Dermis blood vessel endothelial cell (primary cell): ENCODE data around the gene EDEM2. TPM values are rescaled to one million over a fixed set of nuclear protein-coding genes. Genes with fewer than 3 reads are reported as not detected.
A peak's percentile ranks its signal among the peaks of the same experiment; 100 is the strongest.
"Not testable (repeated sequence)": the region's sequence is repeated elsewhere in the genome, so short reads cannot be mapped to it uniquely, and the experiment has no call there.

Experiments used
- DNase-seq: peaks from one replicate; pipeline ENCODE4 v3.0.0; 2010
- total RNA-seq: library from RNA; depleted of rRNA; stranded (reverse); fragments of >200 nt; gene quantifications from 2 replicates; pipeline ENCODE4 v1.2.3, GENCODE V29; 2014

EDEM2 gene, protein sequence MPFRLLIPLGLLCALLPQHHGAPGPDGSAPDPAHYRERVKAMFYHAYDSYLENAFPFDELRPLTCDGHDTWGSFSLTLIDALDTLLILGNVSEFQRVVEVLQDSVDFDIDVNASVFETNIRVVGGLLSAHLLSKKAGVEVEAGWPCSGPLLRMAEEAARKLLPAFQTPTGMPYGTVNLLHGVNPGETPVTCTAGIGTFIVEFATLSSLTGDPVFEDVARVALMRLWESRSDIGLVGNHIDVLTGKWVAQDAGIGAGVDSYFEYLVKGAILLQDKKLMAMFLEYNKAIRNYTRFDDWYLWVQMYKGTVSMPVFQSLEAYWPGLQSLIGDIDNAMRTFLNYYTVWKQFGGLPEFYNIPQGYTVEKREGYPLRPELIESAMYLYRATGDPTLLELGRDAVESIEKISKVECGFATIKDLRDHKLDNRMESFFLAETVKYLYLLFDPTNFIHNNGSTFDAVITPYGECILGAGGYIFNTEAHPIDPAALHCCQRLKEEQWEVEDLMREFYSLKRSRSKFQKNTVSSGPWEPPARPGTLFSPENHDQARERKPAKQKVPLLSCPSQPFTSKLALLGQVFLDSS
- 82.9 and 92.2 TPM in 2 replicates for total RNA-seq

DNA sequence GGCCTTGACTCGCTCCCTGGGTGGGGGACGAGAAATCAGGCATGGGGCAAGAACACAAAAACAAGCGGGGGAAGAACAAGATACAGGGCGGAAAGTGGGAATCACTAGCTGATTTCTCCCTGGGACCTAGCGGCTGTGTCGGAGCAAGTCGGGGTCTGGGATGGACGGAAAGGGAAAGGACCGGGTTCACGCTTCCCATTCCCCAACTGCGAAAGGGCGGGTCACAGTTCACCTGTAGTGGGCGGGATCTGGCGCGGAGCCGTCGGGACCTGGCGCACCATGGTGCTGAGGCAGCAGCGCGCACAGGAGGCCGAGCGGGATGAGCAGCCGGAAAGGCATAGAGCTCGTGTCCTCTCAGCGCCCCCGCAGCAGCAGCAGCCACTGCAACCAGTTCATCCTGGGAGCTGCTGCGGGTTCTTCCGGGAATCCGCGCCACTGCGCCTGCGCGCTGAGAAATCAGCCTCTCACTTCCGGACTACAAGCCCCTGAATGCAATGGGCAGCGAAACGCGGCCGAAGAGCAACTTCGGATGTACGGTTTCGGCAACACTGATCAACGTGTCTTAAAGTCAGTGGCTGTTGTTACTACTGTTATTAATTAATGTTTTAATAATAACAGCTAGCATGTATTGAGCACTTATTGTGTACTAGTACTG lies at the start of gene EDEM2:
Gene EDEM2 (minus strand): TSS at position 417 of the 655 bp plus-strand sequence. CDS start 78 bp downstream, at position 339.
- DNase-seq = peak; percentile 95

DNA sequence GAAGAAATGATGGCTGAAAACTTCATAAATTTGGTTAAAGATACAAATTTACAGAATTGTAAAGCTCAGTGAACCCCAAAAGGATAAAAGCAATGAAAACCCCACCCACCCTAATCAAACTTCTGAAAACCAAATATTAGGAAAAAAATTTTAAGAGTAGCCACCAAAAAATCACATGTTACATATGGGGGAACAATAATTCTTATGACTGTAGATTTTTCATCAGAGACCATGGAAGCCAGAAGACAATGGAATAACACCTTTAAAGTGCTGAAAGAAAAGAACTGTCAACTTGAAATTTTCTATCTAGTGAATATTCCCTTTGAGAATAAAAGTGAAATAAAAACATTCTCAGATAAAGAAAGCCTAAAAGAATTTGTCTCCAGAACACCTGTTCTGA lies 49.2 kb upstream of the EDEM2 start:
- no peak for DNase-seq

DNA sequence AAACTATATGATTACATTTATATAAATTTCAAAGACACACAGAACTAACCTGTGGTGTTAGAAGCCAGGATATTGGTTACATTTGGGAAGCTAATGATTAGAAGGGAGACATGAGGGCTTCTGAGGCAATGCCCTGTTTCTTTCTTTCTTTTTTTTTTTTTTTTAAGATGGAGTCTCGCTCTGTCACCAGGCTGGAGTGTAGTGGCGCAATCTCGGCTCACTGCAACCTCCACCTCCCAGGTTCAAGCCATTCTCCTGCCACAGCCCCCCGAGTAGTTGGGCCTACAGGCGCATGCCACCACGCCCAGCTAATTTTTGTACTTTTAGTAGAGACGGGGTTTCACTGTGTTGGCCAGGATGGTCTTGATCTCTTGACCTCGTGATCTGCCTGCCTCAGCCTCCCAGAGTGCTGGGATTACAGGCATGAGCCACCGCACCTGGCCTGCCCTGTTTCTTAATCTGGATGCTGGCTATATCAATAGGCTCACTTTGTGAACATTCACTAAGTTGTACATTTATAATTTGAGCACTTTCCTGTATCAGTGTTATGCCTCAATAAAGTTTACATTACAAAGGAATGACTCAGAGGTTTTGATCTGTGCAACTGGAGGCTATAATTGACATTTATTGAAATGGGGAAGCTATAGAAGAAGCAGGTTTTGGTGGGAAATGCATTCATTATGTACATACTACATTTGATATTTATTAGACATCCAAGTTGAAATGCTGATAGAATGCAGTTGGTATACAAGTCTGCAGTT lies 46.1 kb upstream of the EDEM2 start:
- DNase-seq = not testable (repeated sequence)

DNA sequence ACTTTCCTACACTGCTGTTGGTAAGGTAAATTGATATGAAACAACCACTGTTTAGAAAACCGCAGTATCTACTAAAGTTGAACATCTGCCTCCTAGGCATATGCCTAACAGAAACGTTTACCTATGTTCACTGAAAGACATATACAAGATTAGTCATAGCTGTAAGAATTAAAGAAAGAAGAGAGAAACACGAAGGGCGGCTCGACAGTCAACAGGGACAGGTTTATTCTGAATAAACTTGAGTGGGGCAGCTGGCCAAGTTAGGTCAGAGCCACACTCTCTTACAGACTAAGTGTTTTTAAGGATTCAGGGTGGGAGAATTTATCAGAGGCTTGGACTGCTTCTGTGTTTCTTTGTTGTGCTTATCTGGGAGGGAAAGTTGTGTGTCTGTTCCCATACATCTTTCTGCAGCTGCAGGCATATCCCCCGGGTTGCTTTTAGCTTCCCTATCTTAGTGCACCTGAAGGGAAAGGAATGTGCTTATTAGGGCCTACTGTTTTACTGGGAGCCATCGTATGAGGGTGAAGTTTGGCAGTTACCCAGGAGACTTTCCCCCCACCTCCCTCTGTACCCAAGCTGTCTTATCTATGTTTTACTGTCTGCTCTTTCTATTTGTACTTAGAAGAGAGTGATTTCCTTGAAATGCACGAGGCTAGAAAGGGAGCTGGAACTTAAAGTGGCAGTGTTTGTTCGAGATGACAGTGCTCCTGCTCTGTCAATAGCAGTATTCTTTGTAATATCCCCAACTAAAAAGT lies 45.2 kb upstream of the EDEM2 start:
- DNase-seq = no peak

DNA sequence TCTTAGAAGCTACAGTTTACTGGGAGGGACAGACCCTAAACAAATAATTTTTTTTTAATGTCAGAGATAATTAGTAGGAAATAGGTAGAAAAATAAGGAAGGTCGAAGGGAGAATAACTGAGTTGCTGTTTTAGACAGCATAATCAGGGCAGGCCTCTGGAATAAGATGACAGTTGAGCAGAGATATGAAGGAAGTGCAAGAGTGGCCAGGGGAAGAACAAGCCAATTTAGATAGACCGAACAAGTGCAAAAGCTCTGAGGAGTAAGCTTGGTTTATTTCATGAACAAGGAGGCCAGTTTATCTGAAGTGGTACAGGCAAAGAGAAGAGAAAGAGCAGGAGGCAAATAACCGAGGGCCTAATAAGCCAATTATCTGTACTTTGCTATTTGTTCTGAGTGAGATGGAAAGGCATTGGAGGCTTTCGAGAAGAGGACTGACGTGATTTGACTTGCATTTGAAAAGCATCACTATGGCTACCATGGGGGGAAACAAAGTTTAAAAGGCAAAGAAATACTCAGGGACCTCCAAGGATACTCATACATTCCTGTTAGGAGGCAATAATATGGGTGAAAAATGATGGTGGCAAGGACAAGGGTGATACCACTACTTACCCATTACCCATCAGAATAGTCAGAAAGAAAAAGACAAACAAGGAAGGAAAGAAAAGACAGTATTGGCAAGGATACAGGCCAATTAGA lies 44.4 kb upstream of the EDEM2 start:
- DNase-seq = no peak

DNA sequence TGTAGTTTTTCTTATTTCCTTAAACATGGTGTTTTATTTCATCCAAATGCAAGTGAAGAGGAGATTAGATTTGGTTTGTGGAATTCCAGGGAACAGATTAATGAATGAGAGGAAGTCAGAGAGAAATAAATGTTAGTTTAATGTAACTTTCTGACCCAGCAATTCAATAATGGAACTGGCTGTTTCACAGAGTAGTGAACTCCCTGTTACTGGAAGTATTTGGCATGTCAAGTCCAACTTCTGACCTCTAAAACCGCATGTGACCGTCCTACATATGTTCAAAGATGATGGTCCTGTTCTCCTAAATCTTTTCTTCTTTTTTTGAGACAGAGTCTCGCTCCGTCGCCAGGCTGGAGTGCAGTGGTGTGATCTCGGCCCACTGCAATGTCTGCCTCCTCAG lies 43.4 kb upstream of the EDEM2 start:
- no peak for DNase-seq

DNA sequence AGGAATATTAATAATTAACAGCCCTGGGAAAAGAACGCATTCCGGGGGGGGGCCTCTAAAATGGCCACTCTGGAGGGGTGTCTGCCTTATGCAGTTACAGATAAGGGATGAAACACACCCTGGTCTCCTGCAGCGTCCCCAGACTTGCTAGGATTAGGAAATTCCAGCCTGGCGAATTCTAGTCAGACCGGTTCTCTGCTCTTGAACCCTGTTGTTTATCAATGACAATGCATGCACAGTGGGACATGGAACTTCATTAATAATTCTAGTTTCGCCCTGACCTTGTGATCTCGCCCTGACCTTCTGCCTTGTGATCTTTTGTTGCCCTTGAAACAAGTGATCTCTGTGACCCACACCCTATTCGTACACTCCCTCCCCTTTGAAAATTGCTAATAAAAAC lies 42.1 kb upstream of the EDEM2 start:
- not testable (repeated sequence) for DNase-seq

DNA sequence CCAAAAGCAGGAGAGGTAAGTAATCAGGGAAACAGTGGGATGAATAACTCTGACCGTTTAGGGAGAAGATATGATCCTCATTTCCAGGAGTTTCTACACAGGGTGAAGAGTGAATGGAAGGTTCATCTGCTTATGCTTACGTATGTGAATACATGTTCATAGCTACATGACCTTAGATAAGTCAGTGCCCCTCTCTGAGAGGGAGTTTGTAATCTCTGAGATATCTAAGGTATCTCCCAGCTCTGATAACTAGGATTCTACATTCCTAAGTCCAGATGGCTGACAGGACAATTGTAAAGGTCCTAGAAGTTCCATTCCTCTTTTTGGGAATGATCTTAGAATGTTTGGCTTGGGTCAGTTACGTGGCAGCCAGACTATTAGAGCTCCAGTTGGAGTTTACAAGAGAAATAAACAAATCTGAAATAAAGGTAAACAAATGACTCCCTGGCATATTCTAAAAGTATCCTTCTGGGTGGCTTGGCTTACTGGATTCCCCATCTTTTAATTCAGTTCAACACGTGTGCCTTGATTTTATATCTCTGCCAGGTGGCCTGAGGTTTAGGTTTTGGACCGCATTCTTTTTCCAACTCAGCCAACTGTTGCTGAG lies 40.6 kb upstream of the EDEM2 start:
- no peak for DNase-seq

DNA sequence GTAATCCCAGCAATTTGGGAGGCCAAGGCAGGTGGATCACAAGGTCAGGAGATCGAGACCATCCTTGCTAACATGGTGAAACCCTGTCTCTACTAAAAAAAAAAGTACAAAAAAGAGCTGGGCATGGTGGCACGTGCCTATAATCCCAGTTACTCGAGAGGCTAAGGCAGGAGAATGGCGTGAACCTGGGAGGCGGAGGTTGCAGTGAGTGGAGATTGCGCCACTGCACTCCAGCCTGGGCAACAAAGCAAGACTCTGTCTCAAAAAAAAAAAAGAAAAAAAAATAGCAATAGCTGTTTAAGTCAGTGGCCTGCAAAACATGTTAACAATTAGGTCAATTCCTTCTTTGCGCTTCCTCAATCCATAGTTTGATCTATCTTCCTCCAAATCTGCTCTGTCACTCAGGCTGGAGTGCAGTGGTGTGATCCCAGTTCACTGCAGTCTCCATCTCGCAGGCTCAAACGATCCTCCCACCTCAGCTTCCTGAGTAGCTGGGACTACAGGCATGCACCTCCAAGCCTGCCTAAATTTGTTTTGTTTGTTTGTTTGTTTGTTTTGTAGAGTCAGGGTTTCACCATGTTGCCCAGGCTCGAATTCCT lies 39.7 kb upstream of the EDEM2 start:
- DNase-seq = not testable (repeated sequence)

DNA sequence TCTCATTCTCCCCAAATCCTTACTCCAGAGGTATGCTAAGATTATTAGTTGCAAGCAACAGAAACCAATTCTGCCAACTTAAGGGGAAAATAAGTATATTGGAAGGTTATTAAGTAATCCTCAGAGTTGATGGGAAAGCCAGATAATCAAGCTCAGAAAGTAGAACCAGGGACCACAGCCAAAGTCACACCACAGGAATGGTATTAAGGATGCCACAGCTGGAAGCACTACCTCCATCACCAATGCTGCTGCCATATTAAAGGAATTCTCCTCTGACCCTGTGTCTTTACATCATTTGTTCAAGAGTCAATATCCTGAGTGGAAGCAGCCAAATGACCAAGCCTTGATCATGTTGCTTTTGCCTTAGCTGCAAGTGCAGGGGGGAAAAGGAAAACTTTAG lies 34.6 kb upstream of the EDEM2 start:
- no peak for DNase-seq

DNA sequence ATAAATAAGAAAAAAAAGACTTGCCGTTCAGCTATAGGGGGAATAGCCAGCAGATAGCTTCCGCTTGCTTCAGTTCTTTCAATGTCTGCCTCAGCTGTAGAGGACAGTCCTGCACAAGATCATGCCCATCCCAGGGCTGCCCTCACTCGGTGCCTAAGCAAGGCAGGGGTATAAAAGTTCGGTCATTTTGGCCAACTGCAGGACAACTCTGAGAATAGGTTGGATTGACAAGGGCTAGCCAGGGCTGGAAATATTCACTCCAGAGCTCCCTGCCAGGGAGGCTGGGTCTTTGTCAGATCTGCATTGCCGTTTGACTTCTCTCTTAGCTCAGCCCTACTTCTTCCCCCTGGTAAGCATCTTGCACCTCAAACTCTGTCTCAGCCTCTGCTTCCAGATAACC lies 33.1 kb upstream of the EDEM2 start:
- DNase-seq = no peak

DNA sequence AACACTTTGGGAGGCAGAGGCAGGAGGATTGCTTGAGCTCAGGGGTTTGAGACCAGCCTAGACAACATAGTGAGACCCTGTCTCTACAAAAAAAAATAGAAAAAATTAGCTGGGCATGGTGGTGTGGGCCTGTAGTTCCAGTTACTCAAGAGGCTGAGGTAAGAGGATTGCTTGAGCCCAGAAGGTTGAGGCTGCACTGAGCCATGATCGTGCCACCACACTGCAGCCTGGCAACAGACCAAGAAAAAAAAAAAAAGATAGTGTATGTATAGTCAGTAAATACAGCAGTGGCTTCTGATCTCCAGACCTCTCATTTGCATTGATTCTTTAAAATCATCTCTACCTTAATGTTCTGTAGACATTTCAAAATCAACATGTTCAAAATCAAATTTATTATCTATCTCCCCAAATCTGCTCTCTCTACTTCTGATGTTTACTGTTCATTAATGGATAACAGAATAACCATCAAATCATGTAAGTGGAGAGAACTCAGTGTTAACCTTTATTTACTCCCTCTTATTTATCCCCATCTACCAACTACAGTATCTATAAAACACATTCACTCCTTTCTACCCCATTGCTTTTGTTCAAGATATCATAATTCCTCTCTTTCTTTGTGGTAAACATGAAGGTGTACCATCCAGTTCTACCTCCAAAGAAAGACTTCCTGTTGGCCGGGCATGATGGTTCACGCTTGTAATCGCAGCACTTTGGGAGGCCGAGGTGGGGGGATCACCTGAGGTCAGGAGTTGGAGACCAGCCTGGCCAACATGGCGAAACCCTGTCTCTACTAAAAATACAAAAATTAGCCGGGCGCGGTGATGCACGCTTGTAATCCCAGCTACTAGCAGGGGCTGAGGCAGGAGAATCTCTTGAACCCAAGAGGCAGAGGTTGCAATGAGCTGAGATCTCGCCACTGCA lies 32.4 kb upstream of the EDEM2 start:
- DNase-seq = no peak

DNA sequence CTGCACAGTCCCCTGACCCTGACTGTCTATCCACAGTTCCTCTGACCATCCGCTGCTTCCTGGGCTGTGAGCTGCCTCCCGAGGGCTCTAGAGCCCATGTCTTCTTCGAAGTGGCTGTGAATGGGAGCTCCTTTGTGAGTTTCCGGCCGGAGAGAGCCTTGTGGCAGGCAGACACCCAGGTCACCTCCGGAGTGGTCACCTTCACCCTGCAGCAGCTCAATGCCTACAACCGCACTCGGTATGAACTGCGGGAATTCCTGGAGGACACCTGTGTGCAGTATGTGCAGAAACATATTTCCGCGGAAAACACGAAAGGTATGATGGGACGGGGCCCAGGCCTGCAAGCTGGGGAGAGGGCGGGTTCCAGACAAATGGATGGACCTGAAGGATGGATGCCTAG lies 29.0 kb upstream of the EDEM2 start:
- no peak for DNase-seq

DNA sequence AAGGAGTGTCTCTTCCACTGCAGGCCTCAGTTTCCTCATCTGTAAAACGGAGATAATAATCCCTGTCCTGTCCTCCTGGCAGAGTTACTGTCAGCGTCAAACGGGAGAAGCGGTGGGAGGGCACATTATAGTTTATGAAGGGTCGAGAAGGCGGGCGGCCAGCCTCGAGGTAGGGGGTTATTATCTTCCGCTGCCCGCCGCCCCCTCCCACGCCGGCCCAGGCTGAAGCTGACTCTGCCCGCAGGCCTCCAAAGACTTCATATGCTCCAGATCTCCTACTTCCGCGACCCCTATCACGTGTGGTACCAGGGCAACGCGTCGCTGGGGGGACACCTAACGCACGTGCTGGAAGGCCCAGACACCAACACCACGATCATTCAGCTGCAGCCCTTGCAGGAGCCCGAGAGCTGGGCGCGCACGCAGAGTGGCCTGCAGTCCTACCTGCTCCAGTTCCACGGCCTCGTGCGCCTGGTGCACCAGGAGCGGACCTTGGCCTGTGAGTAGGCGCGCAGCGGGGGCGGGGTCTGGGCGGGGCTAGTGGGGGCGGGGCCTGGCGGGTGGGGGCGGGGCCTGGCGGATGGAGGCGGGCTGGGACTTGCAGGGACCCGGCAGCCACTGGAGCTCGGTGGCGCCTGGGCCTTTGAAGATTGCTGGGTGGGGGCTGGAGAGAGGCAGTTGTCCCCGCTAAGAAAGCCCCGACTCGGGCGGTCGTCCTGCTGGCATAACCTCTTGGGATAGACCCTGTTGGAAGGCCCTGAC lies 27.5 kb upstream of the EDEM2 start:
- DNase-seq = peak; percentile 34

DNA sequence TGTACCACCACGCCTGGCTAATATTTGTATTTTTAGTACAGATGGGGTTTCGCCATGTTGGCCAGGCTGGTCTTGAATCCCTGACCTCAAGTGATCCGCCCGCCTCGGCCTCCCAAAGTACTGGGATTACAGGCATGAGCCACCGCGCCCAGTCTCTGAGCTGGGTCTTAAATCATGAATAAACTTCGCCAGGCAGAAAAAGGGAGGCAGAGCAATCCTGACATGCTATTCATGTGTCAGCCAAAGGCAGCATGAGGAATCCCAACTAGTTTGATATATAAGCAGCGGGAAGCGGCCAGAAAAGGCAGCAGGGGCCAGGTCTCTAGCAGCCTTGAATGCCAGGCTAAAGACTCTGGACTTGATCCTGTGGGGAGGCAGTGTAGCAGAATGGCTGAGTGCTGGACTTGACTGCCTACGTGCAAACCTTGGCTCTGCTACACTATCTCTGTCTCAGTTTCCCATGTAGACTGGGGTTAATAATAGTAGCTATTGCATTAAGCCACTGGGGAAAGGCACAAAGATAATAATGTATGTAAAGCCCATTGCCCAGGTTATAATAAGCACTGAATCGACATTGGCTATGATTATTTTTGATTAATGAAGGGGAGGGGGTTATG lies 26.5 kb upstream of the EDEM2 start:
- DNase-seq = peak; percentile 33

DNA sequence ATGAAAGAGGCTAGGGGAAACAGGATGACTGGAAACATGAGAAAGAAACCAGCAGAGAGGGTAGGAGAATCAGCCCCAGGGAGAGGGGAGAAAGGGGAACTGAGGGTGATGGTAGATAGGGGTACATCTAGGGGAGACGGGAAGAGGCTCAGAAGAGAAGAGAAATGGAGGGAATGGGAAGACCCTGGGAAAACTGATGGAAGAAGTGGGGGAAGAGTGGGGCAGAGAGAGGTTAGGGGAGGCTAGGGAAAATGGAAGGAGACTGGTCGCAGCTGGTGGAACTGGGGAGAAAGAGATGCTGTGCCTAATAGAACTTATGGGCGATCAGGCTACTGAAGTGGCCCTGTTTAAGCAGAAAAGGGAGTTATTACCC lies 25.3 kb upstream of the EDEM2 start:
- peak; percentile 16 for DNase-seq

DNA sequence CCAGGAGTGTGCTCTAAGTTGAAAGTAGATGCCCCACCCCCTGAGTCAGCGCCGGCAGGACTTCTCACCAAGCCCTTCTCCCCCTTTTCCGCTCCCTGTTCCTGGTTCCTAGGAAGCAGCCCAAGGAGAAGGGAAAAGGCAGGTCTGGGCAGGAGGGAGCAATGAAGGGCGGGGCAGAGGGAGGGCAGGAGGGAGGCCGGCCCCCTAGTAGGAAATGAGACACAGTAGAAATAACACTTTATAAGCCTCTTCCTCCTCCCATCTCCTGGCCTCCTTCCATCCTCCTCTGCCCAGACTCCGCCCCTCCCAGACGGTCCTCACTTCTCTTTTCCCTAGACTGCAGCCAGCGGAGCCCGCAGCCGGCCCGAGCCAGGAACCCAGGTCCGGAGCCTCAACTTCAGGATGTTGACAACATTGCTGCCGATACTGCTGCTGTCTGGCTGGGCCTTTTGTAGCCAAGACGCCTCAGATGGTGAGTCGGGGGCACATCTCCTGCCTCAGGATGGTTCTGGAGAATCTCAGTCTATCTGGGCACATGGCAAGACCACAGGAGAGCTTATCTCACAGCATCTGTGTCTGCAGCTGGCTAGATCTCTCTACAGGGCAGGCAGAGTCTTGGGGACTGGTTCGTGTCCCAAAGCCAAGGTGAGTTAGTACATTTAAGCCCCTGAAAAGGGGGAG lies 24.8 kb upstream of the EDEM2 start, which contains the start of gene PROCR:
Gene PROCR (plus strand): TSS at position 320 of the 681 bp plus-strand sequence. CDS start 83 bp downstream, at position 403.
- DNase-seq = peak; percentile 89

DNA sequence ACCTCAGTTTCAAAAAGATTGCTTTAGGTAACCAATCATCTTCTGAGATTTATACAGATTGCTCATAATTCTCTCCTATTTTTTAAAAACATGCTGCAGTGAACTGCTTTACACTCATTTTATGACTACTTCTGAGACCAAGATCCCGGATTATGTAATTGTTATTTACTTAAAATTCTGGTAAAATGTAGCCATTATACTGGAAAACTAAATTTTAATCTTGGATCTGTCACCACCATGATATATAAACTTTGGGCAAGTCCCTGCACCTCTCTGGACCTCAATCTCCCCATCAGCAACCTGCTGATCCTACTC lies 24.3 kb upstream of the EDEM2 start:
- peak; percentile 7 for DNase-seq
